WTC11 (cell line): ENCODE data around the gene CCDC61.

ENCODE experiments used
- ATF3 ChIP-seq: sonication (generic); formaldehyde crosslinking; conservative IDR thresholded peaks from 2 replicates; pipeline ENCODE4 v1.8.1; 2022; ENCODE audit warnings: mild to moderate bottlenecking, missing genetic modification reagents
- CREB1 ChIP-seq: sonication (generic); formaldehyde crosslinking; IDR thresholded peaks from 2 replicates; pipeline ENCODE4 v1.8.0; 2023; ENCODE audit warnings: mild to moderate bottlenecking, missing genetic modification reagents
- CTCF ChIP-seq: fragments of 200-600 bp; IDR thresholded peaks from 2 replicates; pipeline ENCODE4 v1.8.0; 2022; ENCODE audit warnings: antibody characterized with exemption
- E2F1 ChIP-seq: sonication (generic); formaldehyde crosslinking; IDR thresholded peaks from 2 replicates; pipeline ENCODE4 v1.8.0; 2022; ENCODE audit warnings: mild to moderate bottlenecking, missing genetic modification reagents
- FOXK1 ChIP-seq: sonication (generic); formaldehyde crosslinking; IDR thresholded peaks from 2 replicates; pipeline ENCODE4 v1.8.0; 2022; ENCODE audit warnings: mild to moderate bottlenecking, moderate library complexity, missing genetic modification reagents
- HMGXB4 ChIP-seq: sonication (generic); formaldehyde crosslinking; IDR thresholded peaks from 2 replicates; pipeline ENCODE4 v1.8.1; 2023; ENCODE audit warnings: mild to moderate bottlenecking, moderate library complexity, missing genetic modification reagents
- JUN ChIP-seq: sonication (generic); formaldehyde crosslinking; IDR thresholded peaks from 2 replicates; pipeline ENCODE4 v1.8.0; 2023; ENCODE audit warnings: mild to moderate bottlenecking, missing genetic modification reagents
- SP1 ChIP-seq: sonication (generic); formaldehyde crosslinking; conservative IDR thresholded peaks from 2 replicates; pipeline ENCODE4 v1.8.1; 2022; ENCODE audit warnings: missing genetic modification reagents
- USF1 ChIP-seq: sonication (generic); formaldehyde crosslinking; IDR thresholded peaks from 2 replicates; pipeline ENCODE4 v1.8.0; 2022; ENCODE audit warnings: mild to moderate bottlenecking, missing genetic modification reagents
- ZNF138 ChIP-seq: sonication (generic); formaldehyde crosslinking; conservative IDR thresholded peaks from 2 replicates; pipeline ENCODE4 v1.8.1; 2022; ENCODE audit warnings: mild to moderate bottlenecking, moderate library complexity, missing genetic modification reagents
- ZNF219 ChIP-seq: sonication (generic); formaldehyde crosslinking; IDR thresholded peaks from 2 replicates; pipeline ENCODE4 v1.8.0; 2023; ENCODE audit warnings: missing genetic modification reagents, mild to moderate bottlenecking, borderline replicate concordance
- ZNF532 ChIP-seq: fragments of 250-450 bp; sonication (Bioruptor Pico); IDR thresholded peaks from 2 replicates; pipeline ENCODE4 v1.9.0; 2021; ENCODE audit warnings: mild to moderate bottlenecking, borderline replicate concordance
- TF ChIP-seq, protein P1 (sequence below): sonication (generic); formaldehyde crosslinking; IDR thresholded peaks from 2 replicates; pipeline ENCODE4 v1.8.1; 2023; ENCODE audit warnings: mild to moderate bottlenecking, missing genetic modification reagents, borderline replicate concordance
- TF ChIP-seq, protein P2 (sequence below): sonication (generic); formaldehyde crosslinking; IDR thresholded peaks from 2 replicates; pipeline ENCODE4 v1.8.1; 2023; ENCODE audit warnings: mild to moderate bottlenecking, missing genetic modification reagents, moderate library complexity

DNA sequence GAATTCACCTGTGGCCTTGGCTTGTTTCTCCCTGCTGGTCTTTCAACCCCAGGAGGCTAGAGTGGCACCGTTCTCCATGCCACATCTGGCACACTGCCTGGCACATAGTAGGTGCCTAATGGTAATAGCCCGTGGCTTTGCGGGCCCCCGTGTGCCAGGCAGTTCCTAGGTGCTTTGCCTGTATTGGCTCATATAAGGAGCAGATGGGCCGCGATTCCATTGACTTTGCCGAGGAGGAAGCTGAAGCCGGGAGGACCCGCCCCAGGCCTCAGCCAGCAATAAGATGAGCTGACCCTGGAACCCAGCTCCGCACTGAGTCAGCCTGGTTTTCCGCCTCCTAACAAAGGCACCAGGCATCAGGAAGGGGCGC, 26.8 kb downstream of the CCDC61 start:
- TF ChIP-seq HMGXB4 (CRISPR knock-in tag): no peak
- TF ChIP-seq CREB1 (CRISPR knock-in tag): no peak
- TF ChIP-seq CTCF: no peak
- TF ChIP-seq E2F1 (CRISPR knock-in tag): no peak
- no peak for TF ChIP-seq ZNF138
- TF ChIP-seq USF1 (CRISPR knock-in tag): no peak
- TF ChIP-seq SP1 (CRISPR knock-in tag): no peak
- TF ChIP-seq, protein P1, sequence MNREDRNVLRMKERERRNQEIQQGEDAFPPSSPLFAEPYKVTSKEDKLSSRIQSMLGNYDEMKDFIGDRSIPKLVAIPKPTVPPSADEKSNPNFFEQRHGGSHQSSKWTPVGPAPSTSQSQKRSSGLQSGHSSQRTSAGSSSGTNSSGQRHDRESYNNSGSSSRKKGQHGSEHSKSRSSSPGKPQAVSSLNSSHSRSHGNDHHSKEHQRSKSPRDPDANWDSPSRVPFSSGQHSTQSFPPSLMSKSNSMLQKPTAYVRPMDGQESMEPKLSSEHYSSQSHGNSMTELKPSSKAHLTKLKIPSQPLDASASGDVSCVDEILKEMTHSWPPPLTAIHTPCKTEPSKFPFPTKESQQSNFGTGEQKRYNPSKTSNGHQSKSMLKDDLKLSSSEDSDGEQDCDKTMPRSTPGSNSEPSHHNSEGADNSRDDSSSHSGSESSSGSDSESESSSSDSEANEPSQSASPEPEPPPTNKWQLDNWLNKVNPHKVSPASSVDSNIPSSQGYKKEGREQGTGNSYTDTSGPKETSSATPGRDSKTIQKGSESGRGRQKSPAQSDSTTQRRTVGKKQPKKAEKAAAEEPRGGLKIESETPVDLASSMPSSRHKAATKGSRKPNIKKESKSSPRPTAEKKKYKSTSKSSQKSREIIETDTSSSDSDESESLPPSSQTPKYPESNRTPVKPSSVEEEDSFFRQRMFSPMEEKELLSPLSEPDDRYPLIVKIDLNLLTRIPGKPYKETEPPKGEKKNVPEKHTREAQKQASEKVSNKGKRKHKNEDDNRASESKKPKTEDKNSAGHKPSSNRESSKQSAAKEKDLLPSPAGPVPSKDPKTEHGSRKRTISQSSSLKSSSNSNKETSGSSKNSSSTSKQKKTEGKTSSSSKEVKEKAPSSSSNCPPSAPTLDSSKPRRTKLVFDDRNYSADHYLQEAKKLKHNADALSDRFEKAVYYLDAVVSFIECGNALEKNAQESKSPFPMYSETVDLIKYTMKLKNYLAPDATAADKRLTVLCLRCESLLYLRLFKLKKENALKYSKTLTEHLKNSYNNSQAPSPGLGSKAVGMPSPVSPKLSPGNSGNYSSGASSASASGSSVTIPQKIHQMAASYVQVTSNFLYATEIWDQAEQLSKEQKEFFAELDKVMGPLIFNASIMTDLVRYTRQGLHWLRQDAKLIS (CRISPR knock-in tag): no peak
- no peak for TF ChIP-seq FOXK1
- TF ChIP-seq, protein P2, sequence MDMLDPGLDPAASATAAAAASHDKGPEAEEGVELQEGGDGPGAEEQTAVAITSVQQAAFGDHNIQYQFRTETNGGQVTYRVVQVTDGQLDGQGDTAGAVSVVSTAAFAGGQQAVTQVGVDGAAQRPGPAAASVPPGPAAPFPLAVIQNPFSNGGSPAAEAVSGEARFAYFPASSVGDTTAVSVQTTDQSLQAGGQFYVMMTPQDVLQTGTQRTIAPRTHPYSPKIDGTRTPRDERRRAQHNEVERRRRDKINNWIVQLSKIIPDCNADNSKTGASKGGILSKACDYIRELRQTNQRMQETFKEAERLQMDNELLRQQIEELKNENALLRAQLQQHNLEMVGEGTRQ: no peak
- no peak for TF ChIP-seq JUN
- no peak for TF ChIP-seq ZNF219 (CRISPR knock-in tag)
- TF ChIP-seq ATF3 (CRISPR knock-in tag): no peak
- no peak for TF ChIP-seq ZNF532 (CRISPR knock-in tag)
